ENCODE data around the gene KCTD2. TPM values are rescaled to one million over a fixed set of nuclear protein-coding genes. Genes with fewer than 3 reads are reported as not detected.

Gene KCTD2
- total and polyA plus RNA-seq, 2 of the 13 experiments (the other 11 are each of a cell fraction or from before 2014, with no cell fraction given), result 28.3 to 32.6 TPM

GRCh38 chr17:75034236-75034908, 12.7 kb upstream of the KCTD2 start (continued):
- TF ChIP-seq TERF1 (CRISPR knock-in tag; IDR thresholded peaks at IDR 0.05) (peak; percentile 15; the same call in 1 of the 2 replicates), EED (CRISPR knock-in tag; IDR thresholded peaks at IDR 0.05) (no peak; the same call in 1 of the 2 replicates), ZMYM4 (CRISPR knock-in tag; IDR thresholded peaks at IDR 0.05) (no peak; the same call in none of the 2 replicates), PCBP1 (IDR thresholded peaks at IDR 0.05; ENCODE audit: borderline replicate concordance, low read depth, low read length) (no peak), SNAPC4 (CRISPR knock-in tag; IDR thresholded peaks at IDR 0.05) (0 out of 2 replicates have a peak, but pooled peaks have one; percentile 36), HMGXB3 (CRISPR knock-in tag; IDR thresholded peaks at IDR 0.05; ENCODE audit: borderline replicate concordance) (peak; percentile 91), CHD2 (IDR thresholded peaks at IDR 0.05; ENCODE audit: low read depth, low read length) (no peak), ZNF607 (CRISPR knock-in tag; IDR thresholded peaks at IDR 0.05; ENCODE audit: borderline replicate concordance) (no peak; the same call in 1 of the 2 replicates), POLR2AphosphoS5 (IDR thresholded peaks at IDR 0.05; ENCODE audit: low read depth, low read length) (no peak), ZNF614 (CRISPR knock-in tag; IDR thresholded peaks at IDR 0.05; ENCODE audit: borderline replicate concordance) (no peak), ZNF275 (CRISPR knock-in tag; IDR thresholded peaks at IDR 0.05; ENCODE audit: borderline replicate concordance) (peak; percentile 45; the same call in 1 of the 2 replicates), KDM3A (CRISPR knock-in tag; IDR thresholded peaks at IDR 0.05; ENCODE audit: low read depth) (peak; percentile 18; the same call in 1 of the 2 replicates), ZNF616 (CRISPR knock-in tag; IDR thresholded peaks at IDR 0.05; ENCODE audit: low read depth) (peak; percentile 88; the same call in 1 of the 2 replicates), SCMH1 (CRISPR knock-in tag; IDR thresholded peaks at IDR 0.05; ENCODE audit: borderline replicate concordance) (no peak), KDM2A (CRISPR knock-in tag; IDR thresholded peaks at IDR 0.05; ENCODE audit: borderline replicate concordance, low read depth) (peak; percentile 91), ZNF33B (CRISPR knock-in tag; IDR thresholded peaks at IDR 0.05) (no peak), ZNF652 (CRISPR knock-in tag; IDR thresholded peaks at IDR 0.05; ENCODE audit: borderline replicate concordance, low read depth) (peak; percentile 59)

Measured in HepG2 (cell line).